GM21423 (cell line): Measurements from ENCODE around the gene SV2A.
"Not testable (repeated sequence)": the region's sequence is repeated elsewhere in the genome, so short reads cannot be mapped to it uniquely, and the experiment has no call there.

Experiments used
- ATAC-seq: cut with Tn5 transposase; IDR thresholded peaks from one replicate; pipeline ENCODE4 v1.9.1; 2021; ENCODE audit warnings: mild to moderate bottlenecking, moderate library complexity; ENCODE audit not compliant: unreplicated experiment

The SV2A gene, protein sequence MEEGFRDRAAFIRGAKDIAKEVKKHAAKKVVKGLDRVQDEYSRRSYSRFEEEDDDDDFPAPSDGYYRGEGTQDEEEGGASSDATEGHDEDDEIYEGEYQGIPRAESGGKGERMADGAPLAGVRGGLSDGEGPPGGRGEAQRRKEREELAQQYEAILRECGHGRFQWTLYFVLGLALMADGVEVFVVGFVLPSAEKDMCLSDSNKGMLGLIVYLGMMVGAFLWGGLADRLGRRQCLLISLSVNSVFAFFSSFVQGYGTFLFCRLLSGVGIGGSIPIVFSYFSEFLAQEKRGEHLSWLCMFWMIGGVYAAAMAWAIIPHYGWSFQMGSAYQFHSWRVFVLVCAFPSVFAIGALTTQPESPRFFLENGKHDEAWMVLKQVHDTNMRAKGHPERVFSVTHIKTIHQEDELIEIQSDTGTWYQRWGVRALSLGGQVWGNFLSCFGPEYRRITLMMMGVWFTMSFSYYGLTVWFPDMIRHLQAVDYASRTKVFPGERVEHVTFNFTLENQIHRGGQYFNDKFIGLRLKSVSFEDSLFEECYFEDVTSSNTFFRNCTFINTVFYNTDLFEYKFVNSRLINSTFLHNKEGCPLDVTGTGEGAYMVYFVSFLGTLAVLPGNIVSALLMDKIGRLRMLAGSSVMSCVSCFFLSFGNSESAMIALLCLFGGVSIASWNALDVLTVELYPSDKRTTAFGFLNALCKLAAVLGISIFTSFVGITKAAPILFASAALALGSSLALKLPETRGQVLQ

DNA sequence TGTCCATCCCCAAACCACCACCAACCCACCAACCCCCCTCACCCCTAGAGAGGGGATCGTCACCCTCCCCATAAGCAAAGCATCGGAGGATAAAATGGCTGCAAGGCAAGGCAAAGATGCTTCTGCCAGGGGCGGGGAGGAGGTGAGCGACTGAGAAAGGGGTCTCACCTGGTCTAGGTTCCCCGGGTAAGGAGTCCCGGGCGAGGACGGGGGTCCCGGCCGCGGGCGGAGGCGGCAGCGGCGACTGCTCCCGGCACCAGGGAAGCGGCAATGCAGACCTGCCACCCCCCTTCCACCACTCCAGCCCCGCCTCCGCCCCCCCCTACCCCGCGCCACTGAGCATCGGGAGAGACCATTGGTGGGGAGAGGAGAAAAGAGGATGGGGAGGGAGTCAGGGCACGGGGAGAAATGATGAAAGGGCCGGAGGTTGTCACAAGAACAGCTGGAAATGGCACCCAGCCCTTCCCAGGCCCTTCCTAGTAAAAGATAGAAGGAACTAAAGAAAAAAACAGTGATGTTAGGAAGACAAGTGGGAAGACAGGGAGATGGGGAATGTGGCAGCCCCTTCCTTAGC is at the start of gene SV2A:
Gene SV2A, minus strand, starts transcription at position 274 of the 574 bp plus-strand sequence. CDS start 4,004 bp downstream, outside the sequence.
- ATAC-seq, result no peak

DNA sequence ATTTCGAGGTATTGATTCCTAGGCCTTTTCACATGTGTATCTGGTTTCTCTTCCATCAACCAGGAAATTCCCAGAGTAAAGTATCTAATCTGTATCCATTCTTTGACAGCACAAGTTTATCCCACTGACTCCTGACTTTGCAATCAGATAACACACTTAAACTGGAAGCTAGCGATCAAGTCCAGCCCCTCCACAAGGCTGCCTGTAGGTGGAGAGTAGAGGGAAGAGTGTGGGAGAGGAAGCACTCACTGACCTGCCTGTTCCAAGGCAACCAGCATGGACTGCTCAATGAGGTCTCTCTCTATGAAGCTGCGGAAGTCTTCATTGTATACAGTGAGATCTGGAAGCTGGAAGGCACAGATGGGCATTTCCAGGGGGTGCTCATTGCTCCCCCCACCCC is 49.4 kb upstream of the SV2A start:
- no peak for ATAC-seq

DNA sequence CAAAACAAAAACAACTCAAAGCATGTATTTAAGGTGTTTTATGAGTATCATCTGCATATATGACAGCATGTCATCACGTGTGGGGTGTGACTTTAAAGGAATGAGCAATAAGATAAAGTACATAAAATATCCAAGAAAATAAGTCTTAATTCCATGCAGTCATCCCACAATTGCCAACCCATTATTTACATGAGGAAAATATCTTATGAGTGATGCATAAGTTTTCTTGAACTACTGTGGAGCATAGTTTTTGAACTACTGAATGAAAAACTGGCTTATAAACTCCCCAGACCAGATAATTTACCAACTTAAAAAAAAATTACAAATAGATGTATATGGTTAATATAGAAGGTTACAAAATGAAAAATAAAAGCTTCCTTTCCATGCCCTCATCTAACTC is 48.8 kb upstream of the SV2A start:
- no peak for ATAC-seq

DNA sequence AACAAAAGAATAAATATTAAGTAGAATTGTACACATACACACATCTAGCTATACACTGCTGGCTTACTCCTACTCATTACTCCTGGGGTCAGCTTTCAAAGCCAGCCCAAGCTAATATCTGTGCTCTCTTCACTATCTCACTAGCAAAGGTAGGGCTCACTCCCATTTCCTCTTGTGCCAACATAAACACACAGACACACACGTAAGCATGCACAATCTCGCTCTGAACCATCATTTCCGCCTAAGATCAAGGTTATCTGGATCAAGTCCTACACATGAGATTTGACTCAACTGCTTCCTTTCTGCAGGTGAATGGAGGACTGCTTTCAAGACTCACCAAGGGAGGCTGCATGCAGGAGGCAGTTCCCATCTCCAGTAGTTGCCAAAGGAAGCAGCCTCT is 47.8 kb upstream of the SV2A start:
- no peak for ATAC-seq

DNA sequence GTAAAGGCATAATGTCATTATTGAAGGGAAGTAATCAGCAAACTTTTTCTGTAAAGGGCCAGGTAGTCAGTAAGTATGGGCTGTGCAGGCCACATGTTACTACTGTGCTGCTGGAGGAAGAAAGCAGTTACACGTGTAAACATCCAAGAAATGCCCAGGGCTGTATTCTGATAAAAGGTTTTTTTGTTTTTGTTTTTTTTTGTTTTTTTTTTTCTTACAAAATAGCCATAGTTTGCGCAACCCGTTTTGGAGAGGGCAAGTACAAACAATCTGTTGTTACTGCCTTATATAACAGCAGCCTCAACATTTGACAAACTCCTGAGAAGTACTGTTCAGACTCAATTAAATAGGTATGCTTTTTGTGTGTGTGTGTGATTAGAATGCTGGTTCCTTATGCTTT is 45.7 kb upstream of the SV2A start:
- ATAC-seq, result no peak

DNA sequence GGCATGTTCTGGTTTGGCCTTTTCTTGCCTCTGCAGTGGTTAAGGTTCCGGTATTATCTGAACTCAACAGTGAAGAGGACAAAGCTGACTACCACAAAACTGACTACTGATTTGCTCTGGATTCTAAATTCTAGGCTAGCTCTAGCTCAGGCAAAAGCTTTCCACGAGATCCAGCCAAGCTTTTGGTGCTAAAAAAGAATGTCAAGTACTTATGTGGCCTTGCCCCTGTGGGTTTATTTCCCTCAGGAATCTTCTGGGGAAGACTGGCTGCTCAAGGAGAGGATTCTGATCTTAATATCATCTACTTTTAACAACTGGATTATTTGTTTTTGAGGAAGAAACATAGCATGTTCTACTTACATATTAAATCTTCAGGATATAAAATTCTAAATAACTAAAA is 45.1 kb upstream of the SV2A start:
- no peak for ATAC-seq

DNA sequence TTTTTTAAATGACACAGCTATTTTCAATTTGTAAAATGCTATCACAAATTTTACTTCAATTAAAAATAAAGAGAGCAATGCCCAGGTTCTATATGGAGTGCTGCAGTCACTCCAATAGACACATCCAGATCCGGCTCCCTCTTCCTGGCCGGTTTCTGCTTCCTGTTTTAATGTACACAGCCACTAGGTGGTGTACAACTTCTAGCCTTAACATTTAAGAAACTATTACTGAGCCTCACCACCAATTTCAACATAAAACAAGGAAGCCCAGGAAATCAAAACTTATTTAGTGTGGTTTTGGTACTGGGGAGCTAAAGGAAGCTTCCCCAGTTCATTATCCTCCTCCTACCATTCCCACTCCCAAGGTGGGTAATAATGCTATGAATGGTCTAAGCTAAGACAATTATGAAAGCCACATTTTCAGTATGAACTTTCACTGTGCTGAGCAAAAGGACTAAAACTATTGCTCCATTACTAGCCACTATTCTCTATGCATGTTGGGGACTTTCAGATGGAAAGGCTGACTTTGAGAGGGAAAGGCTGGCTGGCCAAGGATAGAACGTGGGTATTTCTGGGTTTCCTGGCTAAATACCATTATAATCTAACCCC is 44.5 kb upstream of the SV2A start:
- ATAC-seq, result no peak

DNA sequence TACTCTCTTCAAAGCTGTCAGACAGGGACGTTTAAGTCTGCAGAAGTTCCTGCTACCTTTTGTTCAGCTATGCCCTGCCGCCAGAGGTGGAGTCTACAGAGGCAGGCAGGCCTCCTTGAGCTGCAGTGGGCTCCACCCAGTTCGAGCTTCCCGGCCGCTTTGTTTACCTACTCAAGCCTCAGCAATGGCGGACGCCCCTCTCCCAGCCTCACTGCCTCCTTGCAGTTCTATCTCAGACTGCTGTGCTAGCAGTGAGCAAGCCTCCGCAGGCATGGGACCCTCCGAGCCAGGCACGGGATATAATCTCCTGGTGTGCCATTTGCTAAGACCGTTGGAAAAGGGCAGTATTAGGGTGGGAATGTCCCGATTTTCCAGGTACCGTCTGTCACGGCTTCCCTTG is 39.9 kb upstream of the SV2A start:
- ATAC-seq, result not testable (repeated sequence)

DNA sequence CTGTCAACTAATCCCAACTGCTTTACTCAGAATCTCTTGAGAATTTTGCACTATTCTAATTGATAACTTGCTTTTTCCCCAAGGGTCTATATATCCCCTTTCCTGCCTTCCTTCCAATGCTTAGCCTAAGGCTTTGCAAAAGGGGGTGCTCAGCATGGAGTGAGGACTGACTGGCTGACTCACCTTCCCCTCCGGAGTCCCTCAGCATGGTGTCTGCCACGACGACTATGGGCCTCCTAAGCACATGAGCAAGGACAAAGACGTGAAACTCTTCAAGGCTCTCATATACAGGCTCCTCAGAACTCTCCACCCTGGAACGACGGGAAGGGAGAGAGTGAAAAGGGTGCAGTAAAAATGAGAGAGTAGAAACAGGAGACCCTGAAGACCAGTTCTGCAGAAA is 32.3 kb upstream of the SV2A start:
- no peak for ATAC-seq

DNA sequence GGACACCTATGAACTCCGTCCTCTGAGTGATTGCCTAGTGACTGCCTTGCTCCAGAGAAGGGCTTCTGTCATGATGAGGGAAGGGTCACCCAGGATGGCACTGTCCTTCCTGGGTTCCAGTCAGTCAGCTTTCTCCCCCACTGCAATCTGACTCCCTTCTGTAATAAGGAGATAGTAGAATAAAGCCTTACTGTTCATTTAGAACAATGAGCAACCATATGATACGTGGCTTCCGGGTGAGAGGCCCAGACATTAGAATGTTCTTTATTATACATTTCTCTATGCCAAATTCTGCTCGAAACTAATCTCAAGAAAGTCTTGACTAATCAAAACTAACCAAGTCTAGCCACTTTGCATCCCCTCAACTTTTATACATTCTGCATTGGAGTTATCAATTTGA is 27.6 kb upstream of the SV2A start:
- ATAC-seq, result no peak

DNA sequence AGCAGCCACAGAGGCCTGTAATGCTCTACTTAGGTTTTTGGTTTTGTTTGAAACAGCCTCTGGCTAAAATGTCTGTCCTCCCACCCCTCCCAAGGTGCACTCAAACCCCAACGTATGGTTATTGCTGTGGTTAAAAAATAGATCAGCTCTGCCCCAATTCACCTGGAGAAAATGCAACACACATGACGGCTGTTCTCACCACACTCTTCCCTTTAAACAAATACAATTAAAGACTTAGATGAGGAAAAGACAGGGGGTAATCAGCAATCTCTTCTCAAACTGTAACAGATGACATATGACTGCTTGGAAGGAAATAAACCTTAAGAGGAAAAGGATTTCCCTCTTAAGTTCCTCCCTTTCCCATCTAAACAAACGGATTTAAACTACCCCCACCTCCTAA is 25.2 kb upstream of the SV2A start:
- ATAC-seq, result no peak

DNA sequence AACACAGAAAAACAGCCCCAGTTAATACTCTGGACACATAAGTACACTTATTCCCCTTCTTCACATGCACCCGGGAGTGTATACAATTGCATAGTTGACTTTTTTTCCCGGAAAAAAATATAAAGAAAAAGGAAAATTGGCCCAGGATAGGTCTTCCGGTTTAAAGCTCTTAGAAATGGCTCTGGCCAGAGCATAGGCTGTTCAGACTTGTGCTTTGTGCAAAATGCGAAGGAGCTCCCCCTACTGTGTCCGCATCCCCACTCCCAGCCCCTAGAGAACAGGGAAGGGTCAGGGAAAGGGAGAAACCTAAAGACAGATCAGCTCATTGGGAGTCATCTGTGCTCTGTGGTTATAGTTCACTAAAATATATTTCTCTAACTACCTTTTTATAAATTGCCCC is 24.6 kb upstream of the SV2A start:
- ATAC-seq, result no peak

DNA sequence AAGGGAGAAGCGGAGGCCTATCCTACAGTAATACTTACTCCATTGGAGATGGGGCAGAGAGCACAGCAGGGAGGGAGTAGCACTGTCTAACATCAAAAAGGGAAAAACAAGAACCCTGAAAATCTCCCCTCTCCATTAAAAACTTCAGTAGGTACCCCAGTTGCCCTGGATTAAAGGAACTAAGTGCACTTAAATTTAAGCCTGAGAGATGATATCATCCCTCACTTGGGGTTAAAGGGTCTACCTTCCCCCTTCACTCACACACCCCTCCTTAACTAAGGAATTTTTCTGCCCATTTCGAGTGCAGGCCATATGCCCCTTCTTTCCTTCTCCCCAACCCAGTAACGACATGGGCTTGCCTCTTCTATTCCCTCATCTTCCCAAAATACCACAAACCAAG is 22.8 kb upstream of the SV2A start:
- no peak for ATAC-seq

DNA sequence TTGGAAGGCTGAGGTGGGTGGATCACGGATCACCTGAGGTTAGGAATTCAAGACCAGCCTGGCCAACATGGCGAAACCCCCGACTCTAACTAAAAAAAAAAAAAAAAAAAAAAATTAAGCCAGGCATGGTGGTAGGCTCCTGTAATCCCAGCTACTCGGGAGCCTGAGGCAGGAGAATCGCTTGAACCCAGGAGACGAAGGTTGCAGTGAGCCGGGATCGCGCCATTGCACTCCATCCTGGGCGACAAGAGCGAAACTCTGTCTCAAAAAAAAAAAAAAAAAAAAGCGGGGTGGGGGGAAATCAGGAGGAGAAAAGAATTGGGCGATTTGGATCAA is 21.0 kb upstream of the SV2A start:
- ATAC-seq, result not testable (repeated sequence)

DNA sequence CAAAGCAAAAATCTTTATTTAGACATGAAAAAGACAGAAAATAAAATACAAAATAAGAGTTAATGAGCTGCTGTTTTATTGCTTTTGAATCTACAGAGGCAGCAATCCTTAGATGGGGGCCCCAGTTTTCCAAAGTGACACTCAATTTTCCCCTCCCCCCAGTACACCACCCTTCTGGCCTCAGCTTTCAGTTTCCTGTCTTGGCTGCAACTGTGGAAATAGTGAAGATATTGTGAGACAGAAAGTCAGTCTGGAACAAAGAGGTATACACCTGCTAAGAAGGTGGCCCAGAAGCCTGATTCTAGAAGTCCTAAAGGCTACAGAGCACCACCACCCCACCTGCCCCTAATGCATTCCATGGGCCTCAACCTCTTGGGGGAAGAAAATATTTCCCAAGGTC is 20.1 kb upstream of the SV2A start:
- no peak for ATAC-seq

DNA sequence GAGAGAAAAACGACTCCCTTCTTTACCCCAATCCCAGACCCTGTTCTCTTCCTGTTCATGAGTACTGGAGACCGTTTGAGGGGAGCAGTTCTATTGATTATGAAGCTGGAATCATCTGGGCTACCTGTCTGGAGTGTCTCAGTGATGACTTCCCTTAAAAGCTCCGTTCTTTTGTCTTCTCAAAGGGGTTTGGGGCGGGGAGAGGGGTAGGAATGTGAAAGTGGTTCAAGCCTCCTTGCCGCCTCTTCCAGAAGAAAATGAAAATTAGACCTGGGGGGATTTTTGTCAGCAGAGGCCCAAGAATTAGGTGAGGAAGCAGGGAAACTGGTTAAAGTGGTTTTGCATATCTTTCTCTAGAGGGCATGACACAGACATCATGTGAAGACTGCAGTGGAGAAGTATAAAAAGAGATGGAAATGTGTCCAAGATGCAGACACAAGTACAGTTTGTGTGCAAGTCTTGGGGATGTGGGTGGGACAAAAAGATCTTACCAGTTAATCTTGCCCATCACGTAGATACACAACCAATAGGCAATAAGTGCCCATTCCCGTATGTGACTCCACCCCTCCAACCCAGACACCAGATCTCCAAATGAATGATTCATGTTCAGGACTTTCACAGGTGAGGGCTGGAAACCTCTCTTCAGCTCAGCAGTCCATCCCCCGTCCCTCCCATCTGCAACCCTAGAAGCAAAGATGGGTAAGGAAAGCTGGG is 19.5 kb upstream of the SV2A start:
- no peak for ATAC-seq

DNA sequence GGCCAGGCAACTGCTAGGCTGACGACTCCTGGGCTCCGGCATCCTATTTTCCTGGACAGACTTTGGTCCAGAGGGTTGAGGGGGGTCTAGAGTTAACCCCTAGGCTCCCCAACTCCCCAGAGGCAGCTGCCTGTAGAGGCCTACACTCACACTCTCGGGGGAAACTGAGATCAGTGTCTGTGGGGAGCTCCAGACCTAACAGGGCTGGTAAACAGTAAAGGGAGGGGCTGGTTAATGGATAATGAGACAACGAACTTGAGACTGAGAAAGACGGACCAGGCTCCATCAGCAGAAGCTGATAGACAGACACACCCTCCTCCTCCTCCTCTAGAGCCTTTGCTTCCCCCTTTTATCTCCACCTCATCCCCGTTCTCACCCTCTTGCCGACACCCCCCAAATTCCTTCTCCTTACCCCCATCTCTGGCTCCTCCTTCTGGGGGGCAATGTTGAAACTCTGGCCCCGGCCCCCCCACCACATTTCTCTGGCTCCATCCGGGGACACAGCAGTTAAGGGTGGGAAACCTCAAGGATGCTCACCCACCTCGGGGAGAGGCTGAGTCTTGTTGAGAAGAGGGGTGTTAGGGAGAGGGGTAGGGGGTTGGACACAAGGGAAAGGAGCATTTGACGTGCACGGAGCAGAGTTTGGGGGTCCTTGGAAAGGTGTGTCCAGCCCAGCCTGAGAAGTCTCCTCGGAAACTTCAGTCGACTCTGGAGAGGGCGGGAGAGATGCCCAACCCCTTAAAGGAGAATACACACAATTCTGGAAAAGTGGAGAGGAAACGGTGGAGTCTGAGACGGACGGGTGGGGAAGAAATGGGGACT is 18.7 kb upstream of the SV2A start, which contains the start of gene MTMR11:
Gene MTMR11, minus strand, starts transcription at position 710 of the 822 bp plus-strand sequence. Its CDS starts 232 bp downstream, at position 478.
- no peak for ATAC-seq

DNA sequence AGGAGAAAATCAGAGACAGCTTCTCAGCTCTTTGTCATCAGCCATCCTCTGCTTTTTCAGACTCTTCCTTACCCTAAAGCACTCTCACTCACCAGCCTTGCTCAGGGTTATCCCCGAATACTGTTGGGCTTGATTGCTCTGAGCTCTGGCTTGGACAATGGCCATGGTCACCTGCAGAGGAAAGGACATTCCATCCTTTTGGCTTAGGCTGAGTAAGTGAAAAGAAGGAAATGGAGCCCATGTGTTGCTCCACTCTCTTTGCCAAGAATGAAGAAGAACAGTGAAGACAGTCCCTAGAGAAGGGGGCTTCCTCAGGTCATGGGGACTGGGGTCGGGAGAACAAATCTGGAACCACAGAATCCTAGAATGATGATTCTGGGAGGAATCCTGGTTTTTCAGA is 16.7 kb upstream of the SV2A start:
- ATAC-seq, result no peak

DNA sequence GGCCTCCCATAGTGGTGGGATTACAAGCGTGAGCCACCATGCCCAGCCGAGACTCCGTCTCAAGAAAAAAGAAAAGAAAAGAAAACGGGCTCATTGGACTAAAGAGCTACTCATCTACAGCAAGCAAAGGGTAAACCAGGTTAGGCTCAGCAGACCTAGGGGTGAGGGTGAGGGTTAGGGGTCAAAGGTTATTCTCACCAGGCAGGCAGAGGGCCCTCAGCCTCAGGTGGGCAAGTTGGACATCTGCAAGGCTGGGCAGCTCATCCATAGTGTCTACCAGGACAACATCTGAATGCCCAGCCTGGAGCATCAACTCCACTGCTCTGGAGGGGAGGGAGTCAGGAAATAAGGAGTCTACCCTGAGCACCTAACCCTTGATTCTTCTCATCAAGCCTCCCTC is 15.6 kb upstream of the SV2A start:
- ATAC-seq, result no peak

DNA sequence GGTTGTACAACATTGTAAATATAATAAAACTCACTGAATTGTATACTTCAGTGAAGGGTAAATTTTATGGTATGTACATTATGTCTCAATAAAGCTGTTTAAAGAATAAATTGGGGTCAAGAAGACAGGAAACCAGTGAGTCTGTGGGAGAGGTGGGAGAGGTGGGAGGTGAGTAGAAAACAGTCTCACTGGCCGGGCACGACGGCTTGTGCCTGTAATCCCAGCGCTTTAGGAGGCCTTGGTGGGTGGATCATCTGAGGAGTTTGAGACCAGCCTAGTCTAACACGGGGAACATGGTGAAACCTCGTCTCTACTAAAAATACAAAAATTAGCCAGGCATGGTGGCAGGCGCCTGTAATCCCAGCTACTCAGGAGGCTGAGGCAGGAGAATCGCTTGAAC is 14.8 kb upstream of the SV2A start:
- no peak for ATAC-seq
